ENCODE measurements around the gene SYTL4. TPM values are rescaled to one million over a fixed set of nuclear protein-coding genes. Genes with fewer than 3 reads are reported as not detected.

Gene SYTL4
- total and polyA plus RNA-seq, 2 of the 8 experiments (the other 6 are each of a cell fraction or from before 2014, with no cell fraction given) = 0.11 TPM

- H2BK120ac ChIP-seq (replicated peaks; ENCODE audit: low read depth, low read length) = no peak overlapping the region
- H3K79me1 ChIP-seq (ENCODE audit: low read depth, low read length) = no peaks in the 10 kb centered on the region
- DNase-seq (ENCODE audit: low read depth in 1 of 2, low spot score in 2 of 2) = no peak
- no peaks in the 10 kb centered on the region for H3K36me3 ChIP-seq (ENCODE audit: control insufficient read depth in 2 of 4, insufficient read depth in 4 of 4, low read length in 3 of 4)
- no peak overlapping the region for H3K27ac ChIP-seq (ENCODE audit: low read depth, low read length)
- no peak overlapping the region for H3K4ac ChIP-seq (replicated peaks; ENCODE audit: insufficient read length, low read depth, low read length)
- no peak for TF ChIP-seq BRCA1 (IDR thresholded peaks at IDR 0.05; ENCODE audit: low read depth, low read length)
- no peak for TF ChIP-seq NANOG (IDR thresholded peaks at IDR 0.05; ENCODE audit: insufficient read depth, low read depth, low read length, poor library complexity, severe bottlenecking)
- H3K23me2 ChIP-seq (ENCODE audit: low read depth, low read length) = no peaks in the 10 kb centered on the region
- no peak overlapping the region for H3K23ac ChIP-seq (ENCODE audit: insufficient read length)
- no peak overlapping the region for H3K18ac ChIP-seq (ENCODE audit: extremely low read depth, low read length)
- no peaks in the 10 kb centered on the region for H3K79me2 ChIP-seq (ENCODE audit: control insufficient read depth in 1 of 2, insufficient read depth in 2 of 2, low read length in 2 of 2)
- H3K4me3 ChIP-seq (ENCODE audit: extremely low read depth in 1 of 4, insufficient read depth in 2 of 4, low read depth in 3 of 4, low read length in 4 of 4) = no peak overlapping the region
- H3K4me2 ChIP-seq (ENCODE audit: insufficient read depth in 1 of 2, low read depth in 2 of 2, low read length in 2 of 2) = no peak overlapping the region; a peak in 1 of 4 replicates
- H2BK12ac ChIP-seq (ENCODE audit: low read depth, low read length) = no peak overlapping the region
- no peak overlapping the region for H2BK5ac ChIP-seq (ENCODE audit: low read depth, low read length)
- FAIRE-seq = no peak
- no peak overlapping the region for H4K91ac ChIP-seq (replicated peaks; ENCODE audit: insufficient read length, low read length)
- POLR2A ChIA-PET (ENCODE audit: partially characterized antibody) = interaction anchor here (3.2 kb wide), 1 partner anchor 13 kb away, joined by 14 read pairs; the partner anchor contains the start of gene TSPAN6
- no peaks in the 10 kb centered on the region for H4K20me1 ChIP-seq (replicated peaks in 1 of 2; ENCODE audit: control insufficient read depth in 1 of 2, insufficient read depth in 2 of 2, low read length in 2 of 2)
- 80% methylated on average over 11 of the region's 12 CpGs; no CpG with 5 or more reads in 1 of the 2 experiments for WGBS, 2 experiments (ENCODE audit: extremely low coverage in 1 of 2, insufficient coverage in 1 of 2, insufficient read length in 1 of 2, insufficient replicate concordance in 2 of 2, low coverage in 1 of 2, low lambda C conversion rate in 2 of 2, missing lambda C conversion rate in 1 of 2)
- no peak overlapping the region for H2BK20ac ChIP-seq (ENCODE audit: low read length)
- H3K9ac ChIP-seq (replicated peaks in 1 of 4; ENCODE audit: extremely low read depth in 1 of 4, low read depth in 3 of 4, low read length in 3 of 4) = no peak overlapping the region
- CTCF ChIA-PET (ENCODE audit: partially characterized antibody) = interaction anchor here (1.0 to 1.4 kb wide), 2 partner anchors 8 to 13 kb away, joined by 3 to 7 read pairs; partner anchors contain the start of gene TSPAN6
- no peak overlapping the region for H3K14ac ChIP-seq (ENCODE audit: insufficient read length)
- no peak overlapping the region for H2AK5ac ChIP-seq (ENCODE audit: low read depth, low read length)
- H4K8ac ChIP-seq (ENCODE audit: extremely low read depth, insufficient read depth, low read length) = no peak overlapping the region
- no peak overlapping the region for H2BK15ac ChIP-seq (ENCODE audit: low read length)
- peaks cover 0 to 10% (median 4%) of the 10 kb centered on the region in 4 experiments; a peak in 3 of 7 replicates for H3K4me1 ChIP-seq (replicated peaks in 1 of 4; ENCODE audit: control insufficient read depth in 3 of 4, insufficient read depth in 4 of 4, low read length in 3 of 4)
- no peaks in the 10 kb centered on the region for H3K27me3 ChIP-seq (replicated peaks in 1 of 4; ENCODE audit: control insufficient read depth in 3 of 4, extremely low read depth in 1 of 4, insufficient read depth in 3 of 4, low read length in 3 of 4)
- no peaks in the 10 kb centered on the region for H3K9me3 ChIP-seq (ENCODE audit: insufficient read depth in 2 of 2, low read depth in 1 of 2, low read length in 1 of 2)
- peak overlapping the region; percentile 39; the same call in 1 of the 2 replicates for H2AFZ ChIP-seq (ENCODE audit: low read length)
- H3K56ac ChIP-seq (replicated peaks; ENCODE audit: insufficient read length, low read depth, low read length) = no peak overlapping the region
- H4K5ac ChIP-seq (ENCODE audit: insufficient read length, low read depth, low read length) = no peak overlapping the region
Measured at GRCh38 chrX:100649550-100650356, 82.2 kb downstream of the SYTL4 start.
